Measurements from ENCODE around the gene RFT1. TPM values are rescaled to one million over a fixed set of nuclear protein-coding genes. Genes with fewer than 3 reads are reported as not detected.

The RFT1 gene
- total RNA-seq, 1 experiment from 2014 or later = 33.6 TPM

GRCh38 chr3:53174346-53175250 is 44.4 kb upstream of the RFT1 start (continued):
- TF ChIP-seq, protein P1, sequence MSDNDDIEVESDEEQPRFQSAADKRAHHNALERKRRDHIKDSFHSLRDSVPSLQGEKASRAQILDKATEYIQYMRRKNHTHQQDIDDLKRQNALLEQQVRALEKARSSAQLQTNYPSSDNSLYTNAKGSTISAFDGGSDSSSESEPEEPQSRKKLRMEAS (IDR thresholded peaks at IDR 0.05) = no peak
- no peak for TF ChIP-seq ZNF274 (IDR thresholded peaks at IDR 0.05; ENCODE audit: low read depth, low read length)

- Histone ChIP-seq H3K9me3 (ENCODE audit: control insufficient read depth in 1 of 2, insufficient read depth in 1 of 2, low read depth in 1 of 2, low read length in 2 of 2) (no peaks in the 10 kb centered on the region), H4K20me1 (ENCODE audit: insufficient read depth) (no peaks in the 10 kb centered on the region), H3K27me3 (ENCODE audit: insufficient read depth, low read length) (no peaks in the 10 kb centered on the region), H3K4me2 (ENCODE audit: low read length) (no peak overlapping the region), H3K79me2 (ENCODE audit: insufficient read depth, low read length) (peaks cover 29% of the 10 kb centered on the region; the same call in 1 of the 2 replicates), H3K4me3 (replicated peaks in 1 of 2; ENCODE audit: low read depth in 1 of 2, low read length in 2 of 2) (no peak overlapping the region), H3K36me3 (ENCODE audit: control insufficient read depth in 1 of 2, insufficient read depth in 2 of 2, low read length in 2 of 2) (peaks cover 0 to 3% of the 10 kb centered on the region in 2 experiments; a peak in 2 of 4 replicates), H3K9ac (ENCODE audit: low read length) (no peak overlapping the region), H3K4me1 (ENCODE audit: control insufficient read depth in 1 of 2, insufficient read depth in 2 of 2, low read length in 2 of 2) (peaks cover 0 to 8% of the 10 kb centered on the region in 2 experiments; a peak in 2 of 4 replicates), H2AFZ (ENCODE audit: low read depth, low read length, poor library complexity, severe bottlenecking) (no peak overlapping the region), H3K27ac (ENCODE audit: low read depth, low read length) (no peak overlapping the region), H3K9me2 (ENCODE audit: insufficient read depth) (no peaks in the 10 kb centered on the region)
- intact Hi-C loops (cut with micrococcal nuclease) = no loop called here
- RAD21 ChIA-PET (ENCODE audit: low non-redundant PET in 1 of 2, low total read pairs in 2 of 2, uncharacterized antibody in 2 of 2, unreplicated experiment in 2 of 2) = no interaction called here
- CTCF ChIA-PET = no interaction called here
- no peak for DNase-seq (ENCODE audit: low read depth, low spot score)
- TF ChIP-seq ZFX (IDR thresholded peaks at IDR 0.05) (no peak), ZNF274 (IDR thresholded peaks at IDR 0.05; ENCODE audit: low read depth, low read length) (no peak), RAD21 (IDR thresholded peaks at IDR 0.05; ENCODE audit: low read depth) (no peak), CEBPB (IDR thresholded peaks at IDR 0.05; ENCODE audit: low read depth) (no peak), FOSL1 (IDR thresholded peaks at IDR 0.05; ENCODE audit: low read depth) (no peak), POLR2AphosphoS5 (IDR thresholded peaks at IDR 0.05; ENCODE audit: low read depth, low read length) (no peak), SIN3A (IDR thresholded peaks at IDR 0.05; ENCODE audit: low read depth) (no peak), EZH2 (IDR thresholded peaks at IDR 0.05) (no peak), TCF7L2 (IDR thresholded peaks at IDR 0.05; ENCODE audit: borderline replicate concordance, extremely low read depth, insufficient read depth, insufficient read length) (no peak), REST (IDR thresholded peaks at IDR 0.05; ENCODE audit: low read depth) (no peak), CBX3 (IDR thresholded peaks at IDR 0.05; ENCODE audit: low read depth) (no peak), YY1 (IDR thresholded peaks at IDR 0.05; ENCODE audit: extremely low read depth, insufficient replicate concordance, low read depth, low read length) (no peak), SP1 (IDR thresholded peaks at IDR 0.05; ENCODE audit: low read depth) (no peak)
- TF ChIP-seq, protein P2, sequence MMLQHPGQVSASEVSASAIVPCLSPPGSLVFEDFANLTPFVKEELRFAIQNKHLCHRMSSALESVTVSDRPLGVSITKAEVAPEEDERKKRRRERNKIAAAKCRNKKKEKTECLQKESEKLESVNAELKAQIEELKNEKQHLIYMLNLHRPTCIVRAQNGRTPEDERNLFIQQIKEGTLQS (IDR thresholded peaks at IDR 0.05) = no peak
- TF ChIP-seq, protein P3, sequence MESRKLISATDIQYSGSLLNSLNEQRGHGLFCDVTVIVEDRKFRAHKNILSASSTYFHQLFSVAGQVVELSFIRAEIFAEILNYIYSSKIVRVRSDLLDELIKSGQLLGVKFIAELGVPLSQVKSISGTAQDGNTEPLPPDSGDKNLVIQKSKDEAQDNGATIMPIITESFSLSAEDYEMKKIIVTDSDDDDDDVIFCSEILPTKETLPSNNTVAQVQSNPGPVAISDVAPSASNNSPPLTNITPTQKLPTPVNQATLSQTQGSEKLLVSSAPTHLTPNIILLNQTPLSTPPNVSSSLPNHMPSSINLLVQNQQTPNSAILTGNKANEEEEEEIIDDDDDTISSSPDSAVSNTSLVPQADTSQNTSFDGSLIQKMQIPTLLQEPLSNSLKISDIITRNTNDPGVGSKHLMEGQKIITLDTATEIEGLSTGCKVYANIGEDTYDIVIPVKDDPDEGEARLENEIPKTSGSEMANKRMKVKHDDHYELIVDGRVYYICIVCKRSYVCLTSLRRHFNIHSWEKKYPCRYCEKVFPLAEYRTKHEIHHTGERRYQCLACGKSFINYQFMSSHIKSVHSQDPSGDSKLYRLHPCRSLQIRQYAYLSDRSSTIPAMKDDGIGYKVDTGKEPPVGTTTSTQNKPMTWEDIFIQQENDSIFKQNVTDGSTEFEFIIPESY (IDR thresholded peaks at IDR 0.05; ENCODE audit: extremely low read depth, insufficient replicate concordance, low read length) = no peak
- ATAC-seq = no peak
- POLR2A ChIA-PET = no interaction called here
- no TSS peak for BruUV-seq (replicated peaks)
These were observed 42.9 kb upstream of the RFT1 start for GRCh38 chr3:53173107-53173506.
